Measurements from ENCODE around the gene ARRB1. TPM values are rescaled to one million over a fixed set of nuclear protein-coding genes. Genes with fewer than 3 reads are reported as not detected.

The ARRB1 gene
- total RNA-seq, 2 donors from 2014 or later = 16.7 to 18.3 TPM

GRCh38 chr11:75320046-75320618 is 31.3 kb downstream of the ARRB1 start:
- ATAC-seq (replicated peaks in 1 of 2) (no peak), DNase-seq (no peak)
- Mint-ChIP-seq H3K27ac (no peak overlapping the region), H3K36me3 (ENCODE audit: insufficient read depth in 2 of 2) (peaks cover 0 to 1% of the 10 kb centered on the region in 2 donors), H3K4me3 (no peak overlapping the region), H3K4me1 (ENCODE audit: low read depth) (peaks cover 32% of the 10 kb centered on the region), H3K9me3 (no peaks in the 10 kb centered on the region), H3K27me3 (ENCODE audit: low read depth) (no peaks in the 10 kb centered on the region)

- no peak overlapping the region for H3K4me3 Mint-ChIP-seq
- peaks cover 0 to 1% of the 10 kb centered on the region in 2 donors for H3K36me3 Mint-ChIP-seq (ENCODE audit: insufficient read depth in 2 of 2)
- H3K27me3 Mint-ChIP-seq (ENCODE audit: low read depth) = no peaks in the 10 kb centered on the region
- no peaks in the 10 kb centered on the region for H3K9me3 Mint-ChIP-seq
- no peak for DNase-seq
- H3K27ac Mint-ChIP-seq = no peak overlapping the region
- no peak for ATAC-seq (replicated peaks in 1 of 2)
- peaks cover 31% of the 10 kb centered on the region for H3K4me1 Mint-ChIP-seq (ENCODE audit: low read depth)
Measured at GRCh38 chr11:75319035-75319877, 32.2 kb downstream of the ARRB1 start.

- Mint-ChIP-seq H3K36me3 (ENCODE audit: insufficient read depth in 2 of 2) (peaks cover 0 to 1% of the 10 kb centered on the region in 2 donors), H3K4me3 (no peak overlapping the region), H3K9me3 (no peaks in the 10 kb centered on the region), H3K27me3 (ENCODE audit: low read depth) (no peaks in the 10 kb centered on the region), H3K27ac (no peak overlapping the region), H3K4me1 (ENCODE audit: low read depth) (peaks cover 19% of the 10 kb centered on the region)
- no peak for ATAC-seq (replicated peaks in 1 of 2)
- no peak for DNase-seq
Measured at GRCh38 chr11:75317446-75318122, 33.9 kb downstream of the ARRB1 start.

GRCh38 chr11:75315439-75315805 is 36.0 kb downstream of the ARRB1 start:
- no peaks in the 10 kb centered on the region for H3K9me3 Mint-ChIP-seq
- H3K27ac Mint-ChIP-seq = no peak overlapping the region
- no peaks in the 10 kb centered on the region for H3K27me3 Mint-ChIP-seq (ENCODE audit: low read depth)
- peaks cover 0 to 3% of the 10 kb centered on the region in 2 donors for H3K36me3 Mint-ChIP-seq (ENCODE audit: insufficient read depth in 2 of 2)
- no peak overlapping the region for H3K4me3 Mint-ChIP-seq
- ATAC-seq (replicated peaks in 1 of 2) = no peak
- peaks cover 8% of the 10 kb centered on the region for H3K4me1 Mint-ChIP-seq (ENCODE audit: low read depth)
- no peak for DNase-seq

GRCh38 chr11:75314771-75315438 is 36.6 kb downstream of the ARRB1 start:
- Mint-ChIP-seq H3K36me3 (ENCODE audit: insufficient read depth in 2 of 2) (peaks cover 0 to 3% of the 10 kb centered on the region in 2 donors), H3K27ac (no peak overlapping the region), H3K4me3 (no peak overlapping the region), H3K4me1 (ENCODE audit: low read depth) (peaks cover 8% of the 10 kb centered on the region), H3K27me3 (ENCODE audit: low read depth) (no peaks in the 10 kb centered on the region), H3K9me3 (no peaks in the 10 kb centered on the region)
- ATAC-seq (replicated peaks in 1 of 2) = no peak
- DNase-seq = no peak

- Mint-ChIP-seq H3K36me3 (ENCODE audit: insufficient read depth in 2 of 2) (peaks cover 0 to 2% of the 10 kb centered on the region in 2 donors), H3K4me1 (ENCODE audit: low read depth) (peaks cover 8% of the 10 kb centered on the region), H3K9me3 (no peaks in the 10 kb centered on the region), H3K4me3 (no peak overlapping the region), H3K27me3 (ENCODE audit: low read depth) (no peaks in the 10 kb centered on the region), H3K27ac (no peak overlapping the region)
- ATAC-seq (replicated peaks in 1 of 2) (no peak), DNase-seq (no peak)
Measured at GRCh38 chr11:75313513-75314272, 37.8 kb downstream of the ARRB1 start.

- peaks cover 0 to 2% of the 10 kb centered on the region in 2 donors for H3K36me3 Mint-ChIP-seq (ENCODE audit: insufficient read depth in 2 of 2)
- H3K4me3 Mint-ChIP-seq = no peak overlapping the region
- no peak for DNase-seq
- H3K4me1 Mint-ChIP-seq (ENCODE audit: low read depth) = peaks cover 10% of the 10 kb centered on the region
- H3K27ac Mint-ChIP-seq = no peak overlapping the region
- no peak for ATAC-seq (replicated peaks in 1 of 2)
- no peaks in the 10 kb centered on the region for H3K27me3 Mint-ChIP-seq (ENCODE audit: low read depth)
- no peaks in the 10 kb centered on the region for H3K9me3 Mint-ChIP-seq
Measured at GRCh38 chr11:75312346-75312745, 39.1 kb downstream of the ARRB1 start.

GRCh38 chr11:75311858-75312288 is 39.6 kb downstream of the ARRB1 start:
- no peaks in the 10 kb centered on the region for H3K9me3 Mint-ChIP-seq
- DNase-seq (no peak), ATAC-seq (replicated peaks in 1 of 2) (no peak)
- H3K27me3 Mint-ChIP-seq (ENCODE audit: low read depth) = no peaks in the 10 kb centered on the region
- H3K4me3 Mint-ChIP-seq = no peak overlapping the region
- H3K4me1 Mint-ChIP-seq (ENCODE audit: low read depth) = peaks cover 13% of the 10 kb centered on the region
- no peak overlapping the region for H3K27ac Mint-ChIP-seq
- peaks cover 0 to 2% of the 10 kb centered on the region in 2 donors for H3K36me3 Mint-ChIP-seq (ENCODE audit: insufficient read depth in 2 of 2)

GRCh38 chr11:75308986-75309385 is 42.5 kb downstream of the ARRB1 start:
- Mint-ChIP-seq H3K4me3 (no peak overlapping the region), H3K36me3 (ENCODE audit: insufficient read depth in 2 of 2) (peaks cover 0 to 2% of the 10 kb centered on the region in 2 donors), H3K27ac (no peak overlapping the region), H3K9me3 (no peaks in the 10 kb centered on the region), H3K27me3 (ENCODE audit: low read depth) (no peaks in the 10 kb centered on the region), H3K4me1 (ENCODE audit: low read depth) (peaks cover 12% of the 10 kb centered on the region)
- ATAC-seq (replicated peaks in 1 of 2) (no peak), DNase-seq (no peak)

- Mint-ChIP-seq H3K36me3 (ENCODE audit: insufficient read depth in 2 of 2) (peaks cover 0 to 2% of the 10 kb centered on the region in 2 donors), H3K4me1 (ENCODE audit: low read depth) (peaks cover 14% of the 10 kb centered on the region), H3K9me3 (no peaks in the 10 kb centered on the region), H3K27me3 (ENCODE audit: low read depth) (no peaks in the 10 kb centered on the region), H3K4me3 (no peak overlapping the region), H3K27ac (no peak overlapping the region)
- no peak for ATAC-seq (replicated peaks in 1 of 2)
- DNase-seq = no peak
Measured at GRCh38 chr11:75308116-75308515, 43.3 kb downstream of the ARRB1 start.

GRCh38 chr11:75307058-75307457 is 44.4 kb downstream of the ARRB1 start:
- DNase-seq (no peak), ATAC-seq (replicated peaks in 1 of 2) (no peak)
- Mint-ChIP-seq H3K4me3 (no peak overlapping the region), H3K9me3 (no peaks in the 10 kb centered on the region), H3K4me1 (ENCODE audit: low read depth) (peaks cover 15% of the 10 kb centered on the region), H3K27me3 (ENCODE audit: low read depth) (no peaks in the 10 kb centered on the region), H3K36me3 (ENCODE audit: insufficient read depth in 2 of 2) (no peaks in the 10 kb centered on the region), H3K27ac (no peak overlapping the region)

GRCh38 chr11:75306529-75306928 is 44.9 kb downstream of the ARRB1 start:
- DNase-seq (no peak), ATAC-seq (replicated peaks in 1 of 2) (no peak)
- no peak overlapping the region for H3K27ac Mint-ChIP-seq
- H3K4me1 Mint-ChIP-seq (ENCODE audit: low read depth) = peaks cover 15% of the 10 kb centered on the region
- no peaks in the 10 kb centered on the region for H3K27me3 Mint-ChIP-seq (ENCODE audit: low read depth)
- no peak overlapping the region for H3K4me3 Mint-ChIP-seq
- H3K9me3 Mint-ChIP-seq = no peaks in the 10 kb centered on the region
- no peaks in the 10 kb centered on the region for H3K36me3 Mint-ChIP-seq (ENCODE audit: insufficient read depth in 2 of 2)
